NOMO-1 (cell line): Measurements from ENCODE around the gene C3orf49.
A peak's percentile ranks its signal among the peaks of the same experiment; 100 is the strongest.

Experiments used
- DNase-seq, 2 experiments: peaks; one replicate each; lab custom pipeline; 2025; ENCODE audit not compliant: unreplicated experiment in 2 of 2; lab: John Stamatoyannopoulos, UW

C3orf49 gene

GRCh38 chr3:63819151-63819398 lies at the start of gene C3orf49:
C3orf49 (plus strand) TSS chr3:63819299; CDS start chr3:63819472, 173 bp downstream.
- no peak for DNase-seq

GRCh38 chr3:63774781-63775180 lies 44.3 kb upstream of the C3orf49 start:
- DNase-seq, result peak; percentile 7 to 32

GRCh38 chr3:63779227-63779626 lies 39.9 kb upstream of the C3orf49 start:
- no peak for DNase-seq

GRCh38 chr3:63791974-63792373 lies 27.1 kb upstream of the C3orf49 start:
- peak; percentile 19 to 56 for DNase-seq

GRCh38 chr3:63795438-63795837 lies 23.7 kb upstream of the C3orf49 start:
- DNase-seq, result no peak

GRCh38 chr3:63798544-63798943 lies 20.6 kb upstream of the C3orf49 start:
- DNase-seq, result no peak

- no peak for DNase-seq
Observed at GRCh38 chr3:63798949-63799348, 20.1 kb upstream of the C3orf49 start.

- no peak for DNase-seq
Observed at GRCh38 chr3:63800097-63800496, 19.0 kb upstream of the C3orf49 start.

- DNase-seq, result no peak
Observed at GRCh38 chr3:63803911-63804310, 15.2 kb upstream of the C3orf49 start.

GRCh38 chr3:63807961-63808565 lies 11.0 kb upstream of the C3orf49 start:
- peak in 1 of 2 experiments; percentile 83 for DNase-seq

GRCh38 chr3:63808633-63809032 lies 10.5 kb upstream of the C3orf49 start:
- no peak for DNase-seq

- peak in 1 of 2 experiments; percentile 3 for DNase-seq
Observed at GRCh38 chr3:63809607-63810006, 9.5 kb upstream of the C3orf49 start.

GRCh38 chr3:63814237-63814636 lies 4.9 kb upstream of the C3orf49 start:
- peak in 1 of 2 experiments; percentile 5 for DNase-seq

GRCh38 chr3:63817225-63817624 lies 1.9 kb upstream of the C3orf49 start:
- no peak for DNase-seq

GRCh38 chr3:63818282-63819150 lies 583 bp upstream of the C3orf49 start:
- peak; percentile 18 to 68 for DNase-seq

GRCh38 chr3:63824309-63824708 lies 5.2 kb downstream of the C3orf49 start:
- DNase-seq, result no peak

- no peak for DNase-seq
Observed at GRCh38 chr3:63830526-63830925, 11.4 kb downstream of the C3orf49 start.

GRCh38 chr3:63832395-63832794 lies 13.3 kb downstream of the C3orf49 start:
- no peak for DNase-seq

- no peak for DNase-seq
Observed at GRCh38 chr3:63841704-63842103, 22.6 kb downstream of the C3orf49 start.

GRCh38 chr3:63842127-63842526 lies 23.0 kb downstream of the C3orf49 start:
- no peak for DNase-seq

GRCh38 chr3:63845215-63845614 lies 26.1 kb downstream of the C3orf49 start:
- no peak for DNase-seq

GRCh38 chr3:63847718-63848450 lies 28.8 kb downstream of the C3orf49 start:
- no peak for DNase-seq
